Endometrial microvascular endothelial cells (primary cell): ENCODE data around the gene FIBP. TPM values are rescaled to one million over a fixed set of nuclear protein-coding genes. Genes with fewer than 3 reads are reported as not detected.
"Not testable (repeated sequence)": the region's sequence is repeated elsewhere in the genome, so short reads cannot be mapped to it uniquely, and the experiment has no call there.

Experiments
- in situ Hi-C: cut with HindIII; loops from 2 replicates; pipeline ENCODE4 v1.10.0; 2017; ENCODE audit warnings: low sequenced_read_pairs, low pct_unique_long_range_greater_than_20kb; ENCODE audit errors: inconsistent ontology term
- total RNA-seq: library from RNA; depleted of rRNA; stranded (reverse); fragments of >200 nt; gene quantifications from one replicate; pipeline ENCODE4 v1.2.3, GENCODE V29; 2015; ENCODE audit errors: inconsistent ontology term

Gene FIBP
- total RNA-seq, 1 donor from 2014 or later: 154 TPM

GRCh38 chr11:65892661-65893317 is 4.5 kb upstream of the FIBP start:
- in situ Hi-C loops: no loop called here

- in situ Hi-C loops: not testable (repeated sequence)
Observed at GRCh38 chr11:65892137-65892540, 3.9 kb upstream of the FIBP start.

DNA sequence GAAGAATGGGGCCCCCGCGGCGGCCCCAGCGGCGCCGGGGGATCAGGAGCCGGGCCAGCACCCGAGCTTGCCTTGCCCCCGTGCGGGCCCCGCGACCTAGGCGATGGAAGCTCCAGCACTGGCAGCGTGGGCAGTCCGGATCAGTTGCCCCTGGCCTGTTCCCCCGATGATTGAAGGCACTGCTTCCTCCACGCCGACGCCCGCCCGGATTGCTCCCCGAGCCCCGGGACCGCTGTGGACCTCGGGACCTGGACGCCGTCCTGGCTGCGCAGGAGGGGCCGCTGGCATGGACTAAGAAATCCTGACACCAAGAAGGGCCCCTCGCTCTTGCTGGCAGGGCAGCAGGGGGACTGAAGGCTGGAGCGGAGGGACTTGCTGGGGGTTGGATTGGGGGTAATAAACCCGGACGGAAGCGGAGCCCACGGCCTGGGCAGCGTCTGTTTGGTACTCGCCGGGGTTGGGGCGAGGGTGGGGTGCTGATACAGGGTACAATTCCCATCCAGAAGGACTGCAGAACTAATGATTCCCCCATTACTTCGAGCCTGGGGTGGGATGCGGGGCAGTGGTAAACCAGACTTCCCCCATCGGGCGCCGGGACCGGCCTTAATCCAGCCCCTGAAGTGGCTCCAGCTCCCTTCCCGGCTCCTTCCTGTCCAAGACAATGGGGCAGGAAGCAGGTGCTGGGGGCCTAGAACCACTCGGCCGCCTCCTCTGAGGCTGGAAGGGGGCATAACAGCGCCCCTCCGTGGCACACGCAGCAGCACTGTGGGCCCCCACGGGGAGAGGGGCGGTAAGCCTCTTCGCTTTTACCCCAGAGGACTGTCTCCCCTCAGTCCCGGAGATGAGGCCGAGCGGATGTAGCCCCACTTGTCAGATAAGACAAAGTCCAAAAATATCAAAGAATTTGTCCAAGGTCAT is 3.2 kb upstream of the FIBP start:
- in situ Hi-C loops: no loop called here

DNA sequence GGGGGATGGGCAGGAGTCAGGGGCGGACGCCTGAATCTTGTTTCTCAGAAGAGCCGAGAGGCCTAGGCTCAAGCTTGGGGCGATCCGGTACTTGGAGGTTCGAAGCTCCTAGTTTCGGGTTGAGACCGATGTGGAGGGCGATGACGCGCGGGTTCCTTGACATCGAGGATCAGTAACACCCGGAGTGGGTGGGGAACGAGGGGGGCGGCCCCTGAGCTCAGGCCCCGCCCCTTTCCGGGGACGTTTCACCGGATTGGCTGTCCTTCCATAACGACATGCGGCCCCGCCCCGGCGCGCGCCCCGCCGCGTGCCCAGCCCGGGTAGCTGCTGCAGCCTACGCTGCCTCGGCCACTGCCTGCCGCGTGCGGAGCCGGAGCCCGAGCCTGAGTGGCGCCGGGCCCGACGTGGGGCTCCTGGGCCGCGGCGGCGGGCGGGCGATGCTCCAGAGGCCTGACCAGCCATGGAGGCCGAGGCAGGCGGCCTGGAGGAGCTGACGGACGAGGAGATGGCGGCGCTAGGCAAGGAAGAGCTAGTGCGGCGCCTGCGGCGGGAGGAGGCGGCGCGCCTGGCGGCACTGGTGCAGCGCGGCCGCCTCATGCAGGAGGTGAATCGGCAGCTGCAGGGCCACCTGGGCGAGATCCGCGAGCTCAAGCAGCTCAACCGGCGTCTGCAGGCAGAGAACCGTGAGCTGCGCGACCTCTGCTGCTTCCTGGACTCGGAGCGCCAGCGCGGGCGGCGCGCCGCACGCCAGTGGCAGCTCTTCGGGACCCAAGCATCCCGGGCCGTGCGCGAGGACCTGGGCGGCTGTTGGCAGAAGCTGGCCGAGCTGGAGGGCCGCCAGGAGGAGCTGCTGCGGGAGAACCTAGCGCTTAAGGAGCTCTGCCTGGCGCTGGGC is 2.3 kb upstream of the FIBP start, which contains the start of gene CCDC85B:
TSS of gene CCDC85B (plus strand) at position 350 of the 895 bp plus-strand sequence. CDS start at position 461, 111 bp downstream.
- in situ Hi-C loops: no loop called here

DNA sequence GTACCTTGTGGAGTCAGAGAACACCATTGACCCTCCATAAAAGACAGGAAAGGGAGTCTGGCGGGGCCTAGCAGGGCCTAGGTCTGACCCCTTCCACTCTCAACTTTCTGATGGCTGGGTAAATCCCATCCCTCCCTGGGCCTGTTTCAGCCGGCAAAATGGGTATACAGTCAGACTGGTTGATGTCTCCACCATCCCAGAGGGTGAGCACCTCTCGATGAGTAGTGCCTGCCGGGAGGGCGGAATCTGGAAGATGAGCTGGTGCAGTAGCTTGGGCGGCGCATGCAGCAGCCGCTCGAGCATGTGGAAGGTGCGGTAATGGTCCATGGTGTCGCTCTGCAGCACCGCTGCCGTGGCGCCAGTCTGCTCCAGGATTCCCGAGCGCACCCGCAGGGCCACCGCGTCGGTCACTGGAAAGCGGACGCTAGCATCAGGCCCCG is 528 bp downstream of the FIBP start:
- in situ Hi-C loops: no loop called here

- in situ Hi-C loops: no loop called here
Observed at GRCh38 chr11:65886826-65887722, 1.2 kb downstream of the FIBP start.

DNA sequence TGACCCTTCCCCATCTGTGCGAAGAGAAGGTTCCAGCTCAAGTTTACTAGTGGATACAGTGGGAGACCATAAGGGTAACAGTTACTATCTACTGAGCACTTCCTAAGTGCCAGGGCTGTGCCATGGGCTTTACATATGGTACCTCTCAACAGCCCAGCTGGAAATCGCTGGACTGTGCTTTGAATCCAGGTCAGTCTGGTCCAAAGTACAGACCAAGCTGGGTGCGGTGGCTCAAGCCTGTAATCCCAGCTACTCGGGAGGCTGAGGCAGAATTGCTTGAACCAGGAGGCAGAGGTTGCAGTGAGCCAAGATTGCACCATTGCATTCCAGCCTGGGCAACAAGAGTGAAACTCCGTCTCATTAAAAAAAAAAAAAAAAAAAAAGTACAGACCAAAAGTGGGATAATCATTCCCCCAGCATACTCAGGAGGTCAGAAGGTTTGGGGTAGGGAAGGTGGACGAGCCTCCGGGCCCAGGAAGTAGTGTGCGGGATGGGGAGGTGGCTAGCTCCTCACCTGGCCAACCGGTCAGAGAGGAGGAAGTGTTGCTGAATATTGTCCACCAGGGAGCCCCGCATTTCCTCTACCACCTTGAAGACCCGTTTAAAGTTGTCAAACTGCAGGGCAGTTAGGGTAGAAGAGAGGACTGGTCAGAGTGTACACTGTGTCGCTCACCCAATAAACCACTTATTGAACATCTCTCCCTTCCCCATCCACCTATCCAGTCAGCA is 2.3 kb downstream of the FIBP start:
- in situ Hi-C loops: no loop called here

DNA sequence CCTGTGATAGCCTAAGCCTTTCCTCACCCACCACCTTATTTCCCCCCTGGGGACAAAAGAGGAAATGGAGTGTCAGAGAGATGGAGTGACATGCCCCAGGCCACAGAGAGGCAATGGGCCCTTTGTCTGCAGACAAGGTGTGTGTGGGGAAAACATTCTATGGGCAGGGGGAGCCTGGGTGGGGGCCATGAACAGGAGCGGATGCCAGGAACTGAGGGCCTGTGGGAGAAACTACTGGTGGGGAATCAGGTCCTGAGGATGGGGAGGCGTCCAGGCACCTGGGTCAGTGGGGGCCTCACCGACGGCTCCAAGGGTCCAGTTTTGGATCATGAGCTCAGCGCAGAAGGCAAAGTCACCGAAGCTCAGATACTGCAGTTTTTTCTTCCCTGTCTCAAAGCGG is 3.0 kb downstream of the FIBP start:
- in situ Hi-C loops: no loop called here

DNA sequence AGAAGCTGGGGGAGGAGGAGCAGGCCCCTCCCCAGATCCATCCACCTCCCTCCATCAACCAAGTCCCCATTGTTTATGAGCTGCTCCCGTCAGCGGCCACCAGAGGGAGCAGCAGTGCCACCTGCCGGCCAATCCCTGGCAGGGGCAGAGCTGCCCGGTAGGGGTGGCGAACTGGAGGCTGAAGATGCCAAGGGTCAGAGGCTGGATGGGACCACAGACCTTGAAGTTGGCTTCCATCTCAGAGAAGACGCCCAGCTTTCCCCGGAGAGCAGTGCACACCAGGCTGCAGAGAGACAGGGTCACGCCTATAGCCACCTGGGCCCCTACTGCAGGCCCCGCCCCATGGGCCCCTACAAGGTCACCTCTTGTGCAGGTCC is 3.6 kb downstream of the FIBP start:
- in situ Hi-C loops: no loop called here

GRCh38 chr11:65883786-65884715 is 4.2 kb downstream of the FIBP start:
- in situ Hi-C loops: no loop called here

GRCh38 chr11:65883058-65883761 is 5.1 kb downstream of the FIBP start:
- in situ Hi-C loops: no loop called here

- in situ Hi-C loops: no loop called here
Observed at GRCh38 chr11:65882120-65883057, 5.9 kb downstream of the FIBP start.

GRCh38 chr11:65880844-65881421 is 7.3 kb downstream of the FIBP start:
- in situ Hi-C loops: no loop called here

DNA sequence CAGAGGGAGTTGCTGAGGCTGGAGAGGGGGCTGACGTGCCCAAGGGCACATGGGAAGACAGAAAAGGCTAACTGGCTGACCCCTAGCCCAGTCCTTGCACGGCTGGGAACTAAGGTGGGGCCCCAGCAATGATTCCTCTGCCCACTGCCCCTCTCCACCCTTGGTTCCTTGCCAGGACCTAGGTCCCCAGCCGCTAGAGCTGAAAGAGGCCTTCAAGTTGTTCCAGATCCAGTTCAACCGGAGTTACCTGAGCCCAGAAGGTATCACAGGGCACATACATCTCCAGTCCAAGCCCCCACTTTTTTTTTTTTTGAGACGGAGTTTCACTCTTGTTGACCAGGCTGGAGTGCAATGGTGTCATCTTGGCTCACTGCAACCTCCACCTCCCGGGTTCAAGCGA is 8.2 kb downstream of the FIBP start:
- in situ Hi-C loops: no loop called here

DNA sequence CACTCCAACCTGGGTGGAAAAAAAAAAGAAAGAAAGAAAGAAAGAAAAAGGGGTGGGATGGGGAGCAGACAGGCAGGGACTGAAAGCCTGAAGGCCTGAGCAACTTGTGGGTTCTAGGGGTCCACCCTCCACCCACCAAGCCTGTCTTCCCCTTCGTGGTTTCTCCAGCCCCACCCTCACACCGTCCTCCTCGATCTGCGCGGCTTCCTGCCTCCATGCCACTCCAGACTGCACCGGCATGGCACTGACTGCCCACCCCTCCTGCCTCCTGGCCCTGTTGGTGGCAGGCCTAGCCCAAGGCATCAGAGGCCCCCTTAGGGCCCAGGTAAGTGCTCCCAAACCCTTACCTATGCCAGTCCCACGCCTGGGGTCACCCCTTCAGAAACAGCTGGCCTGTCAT is 8.7 kb downstream of the FIBP start, which contains the start of gene CTSW:
TSS of gene CTSW (plus strand) at position 221 of the 400 bp plus-strand sequence. CDS start at position 239, 18 bp downstream.
- in situ Hi-C loops: no loop called here
